ENCODE measurements around the gene SOD3. TPM values are rescaled to one million over a fixed set of nuclear protein-coding genes. Genes with fewer than 3 reads are reported as not detected.

SOD3 gene
- total RNA-seq, 1 experiment from 2014 or later: 4.1 TPM

GRCh38 chr4:24845902-24846301, 50.5 kb downstream of the SOD3 start:
- Mint-ChIP-seq H3K9me3 (no peaks in the 10 kb centered on the region), H3K4me1 (peaks cover 26% of the 10 kb centered on the region), H3K27ac (no peak overlapping the region), H3K27me3 (ENCODE audit: low read depth) (no peaks in the 10 kb centered on the region), H3K4me3 (no peak overlapping the region), H3K36me3 (no peaks in the 10 kb centered on the region)
- DNase-seq (ENCODE audit: low spot score) (no peak), ATAC-seq (no peak)
- ChIA-PET POLR2A (no interaction called here), CTCF (no interaction called here)
- TF ChIP-seq TCF7 (CRISPR knock-in tag; IDR thresholded peaks at IDR 0.05; ENCODE audit: low read depth) (no peak), CDX4 (CRISPR knock-in tag; IDR thresholded peaks at IDR 0.05; ENCODE audit: borderline replicate concordance) (no peak), ZBTB21 (CRISPR knock-in tag; IDR thresholded peaks at IDR 0.05; ENCODE audit: borderline replicate concordance) (no peak), ETV6 (CRISPR knock-in tag; IDR thresholded peaks at IDR 0.05) (no peak), ZNF317 (CRISPR knock-in tag; IDR thresholded peaks at IDR 0.05; ENCODE audit: borderline replicate concordance, low read depth) (no peak), CBFB (CRISPR knock-in tag; IDR thresholded peaks at IDR 0.05; ENCODE audit: low read depth) (no peak), IRF2 (CRISPR knock-in tag; IDR thresholded peaks at IDR 0.05; ENCODE audit: borderline replicate concordance, low read depth) (no peak), RELA (CRISPR knock-in tag; IDR thresholded peaks at IDR 0.05; ENCODE audit: borderline replicate concordance) (no peak), E2F4 (CRISPR knock-in tag; IDR thresholded peaks at IDR 0.05; ENCODE audit: borderline replicate concordance, low read depth) (no peak), HMGA2 (CRISPR knock-in tag; IDR thresholded peaks at IDR 0.05) (no peak), NFATC4 (CRISPR knock-in tag; IDR thresholded peaks at IDR 0.05) (no peak), E2F5 (CRISPR knock-in tag; IDR thresholded peaks at IDR 0.05) (no peak)
- TF ChIP-seq, protein P1, sequence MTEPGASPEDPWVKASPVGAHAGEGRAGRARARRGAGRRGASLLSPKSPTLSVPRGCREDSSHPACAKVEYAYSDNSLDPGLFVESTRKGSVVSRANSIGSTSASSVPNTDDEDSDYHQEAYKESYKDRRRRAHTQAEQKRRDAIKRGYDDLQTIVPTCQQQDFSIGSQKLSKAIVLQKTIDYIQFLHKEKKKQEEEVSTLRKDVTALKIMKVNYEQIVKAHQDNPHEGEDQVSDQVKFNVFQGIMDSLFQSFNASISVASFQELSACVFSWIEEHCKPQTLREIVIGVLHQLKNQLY (CRISPR knock-in tag; IDR thresholded peaks at IDR 0.05): no peak
- TF ChIP-seq, protein P2, sequence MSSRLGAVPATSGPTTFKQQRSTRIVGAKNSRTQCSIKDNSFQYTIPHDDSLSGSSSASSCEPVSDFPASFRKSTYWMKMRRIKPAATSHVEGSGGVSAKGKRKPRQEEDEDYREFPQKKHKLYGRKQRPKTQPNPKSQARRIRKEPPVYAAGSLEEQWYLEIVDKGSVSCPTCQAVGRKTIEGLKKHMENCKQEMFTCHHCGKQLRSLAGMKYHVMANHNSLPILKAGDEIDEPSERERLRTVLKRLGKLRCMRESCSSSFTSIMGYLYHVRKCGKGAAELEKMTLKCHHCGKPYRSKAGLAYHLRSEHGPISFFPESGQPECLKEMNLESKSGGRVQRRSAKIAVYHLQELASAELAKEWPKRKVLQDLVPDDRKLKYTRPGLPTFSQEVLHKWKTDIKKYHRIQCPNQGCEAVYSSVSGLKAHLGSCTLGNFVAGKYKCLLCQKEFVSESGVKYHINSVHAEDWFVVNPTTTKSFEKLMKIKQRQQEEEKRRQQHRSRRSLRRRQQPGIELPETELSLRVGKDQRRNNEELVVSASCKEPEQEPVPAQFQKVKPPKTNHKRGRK (CRISPR knock-in tag; IDR thresholded peaks at IDR 0.05; ENCODE audit: borderline replicate concordance): no peak
- TF ChIP-seq, protein P3, sequence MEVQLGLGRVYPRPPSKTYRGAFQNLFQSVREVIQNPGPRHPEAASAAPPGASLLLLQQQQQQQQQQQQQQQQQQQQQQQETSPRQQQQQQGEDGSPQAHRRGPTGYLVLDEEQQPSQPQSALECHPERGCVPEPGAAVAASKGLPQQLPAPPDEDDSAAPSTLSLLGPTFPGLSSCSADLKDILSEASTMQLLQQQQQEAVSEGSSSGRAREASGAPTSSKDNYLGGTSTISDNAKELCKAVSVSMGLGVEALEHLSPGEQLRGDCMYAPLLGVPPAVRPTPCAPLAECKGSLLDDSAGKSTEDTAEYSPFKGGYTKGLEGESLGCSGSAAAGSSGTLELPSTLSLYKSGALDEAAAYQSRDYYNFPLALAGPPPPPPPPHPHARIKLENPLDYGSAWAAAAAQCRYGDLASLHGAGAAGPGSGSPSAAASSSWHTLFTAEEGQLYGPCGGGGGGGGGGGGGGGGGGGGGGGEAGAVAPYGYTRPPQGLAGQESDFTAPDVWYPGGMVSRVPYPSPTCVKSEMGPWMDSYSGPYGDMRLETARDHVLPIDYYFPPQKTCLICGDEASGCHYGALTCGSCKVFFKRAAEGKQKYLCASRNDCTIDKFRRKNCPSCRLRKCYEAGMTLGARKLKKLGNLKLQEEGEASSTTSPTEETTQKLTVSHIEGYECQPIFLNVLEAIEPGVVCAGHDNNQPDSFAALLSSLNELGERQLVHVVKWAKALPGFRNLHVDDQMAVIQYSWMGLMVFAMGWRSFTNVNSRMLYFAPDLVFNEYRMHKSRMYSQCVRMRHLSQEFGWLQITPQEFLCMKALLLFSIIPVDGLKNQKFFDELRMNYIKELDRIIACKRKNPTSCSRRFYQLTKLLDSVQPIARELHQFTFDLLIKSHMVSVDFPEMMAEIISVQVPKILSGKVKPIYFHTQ (CRISPR knock-in tag; IDR thresholded peaks at IDR 0.05): no peak
- TF ChIP-seq, protein P4, sequence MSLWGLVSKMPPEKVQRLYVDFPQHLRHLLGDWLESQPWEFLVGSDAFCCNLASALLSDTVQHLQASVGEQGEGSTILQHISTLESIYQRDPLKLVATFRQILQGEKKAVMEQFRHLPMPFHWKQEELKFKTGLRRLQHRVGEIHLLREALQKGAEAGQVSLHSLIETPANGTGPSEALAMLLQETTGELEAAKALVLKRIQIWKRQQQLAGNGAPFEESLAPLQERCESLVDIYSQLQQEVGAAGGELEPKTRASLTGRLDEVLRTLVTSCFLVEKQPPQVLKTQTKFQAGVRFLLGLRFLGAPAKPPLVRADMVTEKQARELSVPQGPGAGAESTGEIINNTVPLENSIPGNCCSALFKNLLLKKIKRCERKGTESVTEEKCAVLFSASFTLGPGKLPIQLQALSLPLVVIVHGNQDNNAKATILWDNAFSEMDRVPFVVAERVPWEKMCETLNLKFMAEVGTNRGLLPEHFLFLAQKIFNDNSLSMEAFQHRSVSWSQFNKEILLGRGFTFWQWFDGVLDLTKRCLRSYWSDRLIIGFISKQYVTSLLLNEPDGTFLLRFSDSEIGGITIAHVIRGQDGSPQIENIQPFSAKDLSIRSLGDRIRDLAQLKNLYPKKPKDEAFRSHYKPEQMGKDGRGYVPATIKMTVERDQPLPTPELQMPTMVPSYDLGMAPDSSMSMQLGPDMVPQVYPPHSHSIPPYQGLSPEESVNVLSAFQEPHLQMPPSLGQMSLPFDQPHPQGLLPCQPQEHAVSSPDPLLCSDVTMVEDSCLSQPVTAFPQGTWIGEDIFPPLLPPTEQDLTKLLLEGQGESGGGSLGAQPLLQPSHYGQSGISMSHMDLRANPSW (CRISPR knock-in tag; conservative IDR thresholded peaks at IDR 0.05; ENCODE audit: low read depth): no peak
- TF ChIP-seq, protein P5, sequence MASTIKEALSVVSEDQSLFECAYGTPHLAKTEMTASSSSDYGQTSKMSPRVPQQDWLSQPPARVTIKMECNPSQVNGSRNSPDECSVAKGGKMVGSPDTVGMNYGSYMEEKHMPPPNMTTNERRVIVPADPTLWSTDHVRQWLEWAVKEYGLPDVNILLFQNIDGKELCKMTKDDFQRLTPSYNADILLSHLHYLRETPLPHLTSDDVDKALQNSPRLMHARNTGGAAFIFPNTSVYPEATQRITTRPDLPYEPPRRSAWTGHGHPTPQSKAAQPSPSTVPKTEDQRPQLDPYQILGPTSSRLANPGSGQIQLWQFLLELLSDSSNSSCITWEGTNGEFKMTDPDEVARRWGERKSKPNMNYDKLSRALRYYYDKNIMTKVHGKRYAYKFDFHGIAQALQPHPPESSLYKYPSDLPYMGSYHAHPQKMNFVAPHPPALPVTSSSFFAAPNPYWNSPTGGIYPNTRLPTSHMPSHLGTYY (CRISPR knock-in tag; IDR thresholded peaks at IDR 0.05): no peak
- TF ChIP-seq, protein P6, sequence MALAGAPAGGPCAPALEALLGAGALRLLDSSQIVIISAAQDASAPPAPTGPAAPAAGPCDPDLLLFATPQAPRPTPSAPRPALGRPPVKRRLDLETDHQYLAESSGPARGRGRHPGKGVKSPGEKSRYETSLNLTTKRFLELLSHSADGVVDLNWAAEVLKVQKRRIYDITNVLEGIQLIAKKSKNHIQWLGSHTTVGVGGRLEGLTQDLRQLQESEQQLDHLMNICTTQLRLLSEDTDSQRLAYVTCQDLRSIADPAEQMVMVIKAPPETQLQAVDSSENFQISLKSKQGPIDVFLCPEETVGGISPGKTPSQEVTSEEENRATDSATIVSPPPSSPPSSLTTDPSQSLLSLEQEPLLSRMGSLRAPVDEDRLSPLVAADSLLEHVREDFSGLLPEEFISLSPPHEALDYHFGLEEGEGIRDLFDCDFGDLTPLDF (CRISPR knock-in tag; IDR thresholded peaks at IDR 0.05): no peak
- TF ChIP-seq, protein P7, sequence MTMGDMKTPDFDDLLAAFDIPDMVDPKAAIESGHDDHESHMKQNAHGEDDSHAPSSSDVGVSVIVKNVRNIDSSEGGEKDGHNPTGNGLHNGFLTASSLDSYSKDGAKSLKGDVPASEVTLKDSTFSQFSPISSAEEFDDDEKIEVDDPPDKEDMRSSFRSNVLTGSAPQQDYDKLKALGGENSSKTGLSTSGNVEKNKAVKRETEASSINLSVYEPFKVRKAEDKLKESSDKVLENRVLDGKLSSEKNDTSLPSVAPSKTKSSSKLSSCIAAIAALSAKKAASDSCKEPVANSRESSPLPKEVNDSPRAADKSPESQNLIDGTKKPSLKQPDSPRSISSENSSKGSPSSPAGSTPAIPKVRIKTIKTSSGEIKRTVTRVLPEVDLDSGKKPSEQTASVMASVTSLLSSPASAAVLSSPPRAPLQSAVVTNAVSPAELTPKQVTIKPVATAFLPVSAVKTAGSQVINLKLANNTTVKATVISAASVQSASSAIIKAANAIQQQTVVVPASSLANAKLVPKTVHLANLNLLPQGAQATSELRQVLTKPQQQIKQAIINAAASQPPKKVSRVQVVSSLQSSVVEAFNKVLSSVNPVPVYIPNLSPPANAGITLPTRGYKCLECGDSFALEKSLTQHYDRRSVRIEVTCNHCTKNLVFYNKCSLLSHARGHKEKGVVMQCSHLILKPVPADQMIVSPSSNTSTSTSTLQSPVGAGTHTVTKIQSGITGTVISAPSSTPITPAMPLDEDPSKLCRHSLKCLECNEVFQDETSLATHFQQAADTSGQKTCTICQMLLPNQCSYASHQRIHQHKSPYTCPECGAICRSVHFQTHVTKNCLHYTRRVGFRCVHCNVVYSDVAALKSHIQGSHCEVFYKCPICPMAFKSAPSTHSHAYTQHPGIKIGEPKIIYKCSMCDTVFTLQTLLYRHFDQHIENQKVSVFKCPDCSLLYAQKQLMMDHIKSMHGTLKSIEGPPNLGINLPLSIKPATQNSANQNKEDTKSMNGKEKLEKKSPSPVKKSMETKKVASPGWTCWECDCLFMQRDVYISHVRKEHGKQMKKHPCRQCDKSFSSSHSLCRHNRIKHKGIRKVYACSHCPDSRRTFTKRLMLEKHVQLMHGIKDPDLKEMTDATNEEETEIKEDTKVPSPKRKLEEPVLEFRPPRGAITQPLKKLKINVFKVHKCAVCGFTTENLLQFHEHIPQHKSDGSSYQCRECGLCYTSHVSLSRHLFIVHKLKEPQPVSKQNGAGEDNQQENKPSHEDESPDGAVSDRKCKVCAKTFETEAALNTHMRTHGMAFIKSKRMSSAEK (CRISPR knock-in tag; IDR thresholded peaks at IDR 0.05; ENCODE audit: borderline replicate concordance): no peak
